ENCODE data around the gene SLC9A8.
A peak's percentile ranks its signal among the peaks of the same experiment; 100 is the strongest.

The SLC9A8 gene

DNA sequence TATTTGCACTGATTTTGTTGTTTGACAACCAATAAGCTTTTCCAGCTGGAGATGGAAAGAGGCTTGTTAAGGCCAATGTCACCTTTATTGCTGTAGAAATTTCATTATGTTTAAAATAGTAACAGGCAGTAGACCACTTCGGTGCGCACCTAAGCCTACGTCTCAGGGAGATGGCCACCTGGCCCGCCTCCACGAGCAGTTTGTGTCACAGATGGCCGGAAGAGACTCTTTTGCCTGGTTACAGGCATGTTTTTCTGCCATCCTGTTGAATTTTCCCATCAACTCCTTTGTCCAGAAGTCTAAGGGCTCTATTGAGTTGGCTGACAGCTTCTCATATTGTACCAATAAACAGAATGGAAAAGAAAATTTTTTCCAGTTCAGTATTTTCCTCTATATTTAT, 51.0 kb downstream of the SLC9A8 start:
- Histone ChIP-seq H3K4me2 (no peak overlapping the region), H3K79me2 (ENCODE audit: insufficient read depth, low read depth) (0 out of 2 replicates have a peak, but pooled peaks cover 8% of the 10 kb centered on the region), H4K20me1 (ENCODE audit: insufficient read depth) (no peaks in the 10 kb centered on the region), H3K9ac (no peak overlapping the region), H3K4me3 (IDR thresholded peaks at IDR 0.05; ENCODE audit: insufficient read depth, low read depth, low read length) (no peak overlapping the region), H3K36me3 (ENCODE audit: insufficient read depth) (no peaks in the 10 kb centered on the region), H2AFZ (ENCODE audit: low read depth) (no peak overlapping the region), H3K4me1 (ENCODE audit: low read depth, poor library complexity, severe bottlenecking) (peaks cover 67% of the 10 kb centered on the region), H3K27ac (no peak overlapping the region), H3K27me3 (ENCODE audit: insufficient read depth, low read depth) (no peaks in the 10 kb centered on the region)
- TF ChIP-seq, protein P1, sequence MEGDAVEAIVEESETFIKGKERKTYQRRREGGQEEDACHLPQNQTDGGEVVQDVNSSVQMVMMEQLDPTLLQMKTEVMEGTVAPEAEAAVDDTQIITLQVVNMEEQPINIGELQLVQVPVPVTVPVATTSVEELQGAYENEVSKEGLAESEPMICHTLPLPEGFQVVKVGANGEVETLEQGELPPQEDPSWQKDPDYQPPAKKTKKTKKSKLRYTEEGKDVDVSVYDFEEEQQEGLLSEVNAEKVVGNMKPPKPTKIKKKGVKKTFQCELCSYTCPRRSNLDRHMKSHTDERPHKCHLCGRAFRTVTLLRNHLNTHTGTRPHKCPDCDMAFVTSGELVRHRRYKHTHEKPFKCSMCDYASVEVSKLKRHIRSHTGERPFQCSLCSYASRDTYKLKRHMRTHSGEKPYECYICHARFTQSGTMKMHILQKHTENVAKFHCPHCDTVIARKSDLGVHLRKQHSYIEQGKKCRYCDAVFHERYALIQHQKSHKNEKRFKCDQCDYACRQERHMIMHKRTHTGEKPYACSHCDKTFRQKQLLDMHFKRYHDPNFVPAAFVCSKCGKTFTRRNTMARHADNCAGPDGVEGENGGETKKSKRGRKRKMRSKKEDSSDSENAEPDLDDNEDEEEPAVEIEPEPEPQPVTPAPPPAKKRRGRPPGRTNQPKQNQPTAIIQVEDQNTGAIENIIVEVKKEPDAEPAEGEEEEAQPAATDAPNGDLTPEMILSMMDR (conservative IDR thresholded peaks at IDR 0.05; ENCODE audit: low read depth, low read length), result no peak

DNA sequence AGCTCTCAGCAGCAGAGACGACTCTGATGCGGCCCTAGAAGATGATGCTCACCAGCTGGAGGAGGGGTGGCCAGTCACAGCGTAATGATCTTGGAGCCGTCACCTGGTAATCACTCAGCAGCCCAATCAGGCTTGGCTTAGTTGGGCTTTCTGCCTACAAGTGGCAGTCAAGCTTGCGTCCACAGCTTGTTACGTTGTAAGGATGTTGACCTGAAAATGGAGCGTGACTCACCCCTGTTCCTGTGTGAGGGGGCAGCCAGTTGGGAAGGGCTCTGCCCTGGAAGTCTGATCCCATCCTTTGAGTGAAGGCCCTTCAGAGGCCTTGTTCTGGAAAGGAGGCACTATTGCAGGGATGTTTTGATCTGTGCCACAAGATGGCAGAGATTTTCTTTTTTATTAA, 52.9 kb downstream of the SLC9A8 start:
- H3K79me2 ChIP-seq (ENCODE audit: insufficient read depth, low read depth), result 0 out of 2 replicates have a peak, but pooled peaks cover 8% of the 10 kb centered on the region
- no peaks in the 10 kb centered on the region for H3K27me3 ChIP-seq (ENCODE audit: insufficient read depth, low read depth)
- peak overlapping the region; percentile 87 for H3K27ac ChIP-seq
- no peaks in the 10 kb centered on the region for H4K20me1 ChIP-seq (ENCODE audit: insufficient read depth)
- H3K36me3 ChIP-seq (ENCODE audit: insufficient read depth), result no peaks in the 10 kb centered on the region
- H3K4me1 ChIP-seq (ENCODE audit: low read depth, poor library complexity, severe bottlenecking), result peaks cover 59% of the 10 kb centered on the region
- TF ChIP-seq, protein P1 (conservative IDR thresholded peaks at IDR 0.05; ENCODE audit: low read depth, low read length), result no peak
- H3K4me2 ChIP-seq, result peak overlapping the region; percentile 75; the same call in 1 of the 2 replicates
- H3K9ac ChIP-seq, result peak overlapping the region; percentile 52; the same call in 1 of the 2 replicates
- H2AFZ ChIP-seq (ENCODE audit: low read depth), result no peak overlapping the region
- no peak overlapping the region for H3K4me3 ChIP-seq (IDR thresholded peaks at IDR 0.05; ENCODE audit: insufficient read depth, low read depth, low read length)

DNA sequence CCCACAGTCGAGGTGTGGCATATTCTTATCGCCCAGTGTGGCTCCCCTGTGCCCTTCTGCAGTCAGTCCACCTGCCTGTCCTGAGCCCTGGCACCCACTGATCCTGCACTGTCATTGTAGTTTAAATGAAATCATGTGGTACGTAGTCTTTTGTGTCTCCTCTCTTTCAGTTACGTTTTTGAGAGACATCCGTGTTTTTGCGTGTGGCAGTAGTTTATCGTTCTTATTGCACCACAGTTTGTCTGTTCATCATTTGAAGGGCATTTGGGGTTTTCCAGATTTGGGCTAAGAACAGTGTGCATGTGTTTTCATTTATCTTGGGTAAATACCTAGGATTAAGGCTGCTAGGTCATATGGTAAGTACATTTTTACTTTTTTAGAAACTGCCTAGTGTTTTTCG, 53.4 kb downstream of the SLC9A8 start:
- no peaks in the 10 kb centered on the region for H3K36me3 ChIP-seq (ENCODE audit: insufficient read depth)
- H3K9ac ChIP-seq, result peak overlapping the region; percentile 52; the same call in 1 of the 2 replicates
- no peaks in the 10 kb centered on the region for H4K20me1 ChIP-seq (ENCODE audit: insufficient read depth)
- peaks cover 55% of the 10 kb centered on the region for H3K4me1 ChIP-seq (ENCODE audit: low read depth, poor library complexity, severe bottlenecking)
- peak overlapping the region; percentile 87 for H3K27ac ChIP-seq
- H3K4me2 ChIP-seq, result peak overlapping the region; percentile 75
- no peak overlapping the region for H2AFZ ChIP-seq (ENCODE audit: low read depth)
- H3K79me2 ChIP-seq (ENCODE audit: insufficient read depth, low read depth), result 0 out of 2 replicates have a peak, but pooled peaks cover 8% of the 10 kb centered on the region
- H3K4me3 ChIP-seq (IDR thresholded peaks at IDR 0.05; ENCODE audit: insufficient read depth, low read depth, low read length), result no peak overlapping the region
- H3K27me3 ChIP-seq (ENCODE audit: insufficient read depth, low read depth), result no peaks in the 10 kb centered on the region
- TF ChIP-seq, protein P1 (conservative IDR thresholded peaks at IDR 0.05; ENCODE audit: low read depth, low read length), result no peak

DNA sequence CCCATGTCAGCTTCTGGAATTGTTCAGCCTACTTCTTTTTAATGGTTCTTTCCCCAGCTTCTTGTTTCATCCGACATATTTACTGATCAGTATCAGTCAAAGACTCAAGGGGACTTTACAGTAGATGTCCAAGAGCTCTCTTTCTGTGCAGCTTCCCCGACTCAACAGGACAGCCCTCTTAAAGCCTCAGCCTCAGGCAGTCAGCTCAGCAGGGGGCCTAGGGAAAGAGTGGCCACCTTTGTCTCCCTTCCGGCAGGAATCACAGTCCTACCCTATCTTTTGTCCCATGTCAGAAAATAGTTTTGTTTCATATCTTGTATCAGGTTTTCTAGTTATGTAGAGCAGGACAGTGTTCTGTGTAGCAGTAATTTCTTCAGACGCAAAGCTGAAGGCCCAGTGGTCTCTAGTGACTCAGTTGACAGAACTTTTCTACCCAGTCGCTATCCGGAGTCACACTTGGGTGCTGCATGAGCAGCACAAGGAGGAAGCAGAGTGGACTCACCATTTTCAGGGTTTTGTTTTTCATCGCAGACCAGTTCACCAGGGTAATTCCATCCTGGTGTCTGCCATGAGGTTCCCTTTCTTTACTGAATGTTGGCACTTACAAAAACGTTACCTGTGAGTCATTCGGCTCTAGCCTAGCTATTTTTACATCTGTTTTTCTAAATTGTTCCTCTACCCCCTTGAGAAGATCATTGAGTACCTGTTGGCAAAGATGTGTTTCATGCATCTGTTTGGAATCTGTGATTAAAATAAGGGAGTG, 55.0 kb downstream of the SLC9A8 start:
- Histone ChIP-seq H3K79me2 (ENCODE audit: insufficient read depth, low read depth) (0 out of 2 replicates have a peak, but pooled peaks cover 8% of the 10 kb centered on the region), H3K36me3 (ENCODE audit: insufficient read depth) (no peaks in the 10 kb centered on the region), H3K27me3 (ENCODE audit: insufficient read depth, low read depth) (no peaks in the 10 kb centered on the region), H3K27ac (peak overlapping the region; percentile 87), H3K4me2 (peak overlapping the region; percentile 75), H4K20me1 (ENCODE audit: insufficient read depth) (no peaks in the 10 kb centered on the region), H3K4me3 (IDR thresholded peaks at IDR 0.05; ENCODE audit: insufficient read depth, low read depth, low read length) (no peak overlapping the region), H3K4me1 (ENCODE audit: low read depth, poor library complexity, severe bottlenecking) (peaks cover 57% of the 10 kb centered on the region), H3K9ac (no peak overlapping the region; the same call in 1 of the 2 replicates), H2AFZ (ENCODE audit: low read depth) (no peak overlapping the region)
- TF ChIP-seq, protein P1 (conservative IDR thresholded peaks at IDR 0.05; ENCODE audit: low read depth, low read length), result no peak
